ENCODE data around the gene KCNH2.

- no peak for TF ChIP-seq EP300 (IDR thresholded peaks at IDR 0.05)
- TF ChIP-seq CTCF (IDR thresholded peaks at IDR 0.05), result no peak
These were observed 32.2 kb downstream of the KCNH2 start for GRCh38 chr7:150945853-150946420.

All from suprapubic skin (tissue), 3 donors.